HAP-1 (cell line): Measurements from ENCODE around the gene BRAF.
A peak's percentile ranks its signal among the peaks of the same experiment; 100 is the strongest.

Source experiments
- DNase-seq, 2 experiments: peaks; one replicate each; pipeline ENCODE4 v3.0.0-alpha.2; 2016 to 2020; ENCODE audit warnings: low spot score in 2 of 2
- H3K27me3 ChIP-seq: fragments of 250-450 bp; sonication (Bioruptor Pico); 2 replicates; pipeline ENCODE4 v1.5.1; 2020; ENCODE audit warnings: low read depth, mild to moderate bottlenecking, moderate library complexity
- H3K36me3 ChIP-seq: fragments of 250-450 bp; sonication (Bioruptor Pico); replicated peaks from 2 replicates; pipeline ENCODE4 v1.5.1; 2020; ENCODE audit warnings: mild to moderate bottlenecking
- H3K4me1 ChIP-seq: fragments of 250-450 bp; sonication (Bioruptor Pico); 2 replicates; pipeline ENCODE4 v1.5.1; 2020; ENCODE audit warnings: mild to moderate bottlenecking
- H3K4me3 ChIP-seq: fragments of 250-450 bp; sonication (Bioruptor Pico); 2 replicates; pipeline ENCODE4 v1.5.1; 2020; ENCODE audit warnings: mild to moderate bottlenecking, moderate library complexity
- H3K9me3 ChIP-seq: fragments of 250-450 bp; sonication (Bioruptor Pico); 2 replicates; pipeline ENCODE4 v1.5.1; 2020; ENCODE audit warnings: mild to moderate bottlenecking, moderate library complexity
- in situ Hi-C: fragments of 300-500 bp; cut with MboI; formaldehyde crosslinking; loops from 3 replicates; pipeline ENCODE4 v1.14.3; 2020; ENCODE audit warnings: low sequenced_read_pairs, inconsistent platforms, mixed read lengths

The BRAF gene

GRCh38 chr7:140881507-140882228 lies 43.1 kb downstream of the BRAF start:
- Histone ChIP-seq H3K9me3 (no peaks in the 10 kb centered on the region), H3K36me3 (no peaks in the 10 kb centered on the region), H3K27me3 (no peaks in the 10 kb centered on the region), H3K4me1 (peaks cover 12% of the 10 kb centered on the region), H3K4me3 (no peak overlapping the region)
- in situ Hi-C loops = no loop called here
- DNase-seq = no peak

- H3K27me3 ChIP-seq = no peaks in the 10 kb centered on the region
- H3K9me3 ChIP-seq = no peaks in the 10 kb centered on the region
- no peak for DNase-seq
- H3K36me3 ChIP-seq = no peaks in the 10 kb centered on the region
- H3K4me1 ChIP-seq = peaks cover 12% of the 10 kb centered on the region
- no peak overlapping the region for H3K4me3 ChIP-seq
- in situ Hi-C loops = no loop called here
Observed at GRCh38 chr7:140877249-140877524, 47.5 kb downstream of the BRAF start.

- Histone ChIP-seq H3K27me3 (no peaks in the 10 kb centered on the region), H3K4me1 (peaks cover 12% of the 10 kb centered on the region), H3K36me3 (no peaks in the 10 kb centered on the region), H3K4me3 (no peak overlapping the region), H3K9me3 (no peaks in the 10 kb centered on the region)
- in situ Hi-C loops = no loop called here
- peak in 1 of 2 experiments; percentile 42 for DNase-seq
Observed at GRCh38 chr7:140876519-140877248, 48.0 kb downstream of the BRAF start.

GRCh38 chr7:140873434-140873833 lies 51.3 kb downstream of the BRAF start:
- in situ Hi-C loops = no loop called here
- no peaks in the 10 kb centered on the region for H3K27me3 ChIP-seq
- no peaks in the 10 kb centered on the region for H3K9me3 ChIP-seq
- H3K36me3 ChIP-seq = no peaks in the 10 kb centered on the region
- no peak overlapping the region for H3K4me3 ChIP-seq
- DNase-seq = no peak
- H3K4me1 ChIP-seq = peaks cover 12% of the 10 kb centered on the region

GRCh38 chr7:140870003-140870402 lies 54.7 kb downstream of the BRAF start:
- Histone ChIP-seq H3K9me3 (no peaks in the 10 kb centered on the region), H3K4me3 (no peak overlapping the region), H3K27me3 (no peaks in the 10 kb centered on the region), H3K36me3 (no peaks in the 10 kb centered on the region), H3K4me1 (peaks cover 6% of the 10 kb centered on the region; the same call in 1 of the 2 replicates)
- no peak for DNase-seq
- in situ Hi-C loops = no loop called here

- no peak overlapping the region for H3K4me3 ChIP-seq
- in situ Hi-C loops = no loop called here
- H3K9me3 ChIP-seq = no peaks in the 10 kb centered on the region
- no peaks in the 10 kb centered on the region for H3K27me3 ChIP-seq
- H3K36me3 ChIP-seq = no peaks in the 10 kb centered on the region
- no peak for DNase-seq
- H3K4me1 ChIP-seq = peaks cover 6% of the 10 kb centered on the region; the same call in 1 of the 2 replicates
Observed at GRCh38 chr7:140869430-140869829, 55.3 kb downstream of the BRAF start.

GRCh38 chr7:140867467-140868462 lies 57.0 kb downstream of the BRAF start:
- no peak for DNase-seq
- Histone ChIP-seq H3K27me3 (no peaks in the 10 kb centered on the region), H3K36me3 (no peaks in the 10 kb centered on the region), H3K9me3 (no peaks in the 10 kb centered on the region), H3K4me1 (peaks cover 6% of the 10 kb centered on the region; the same call in 1 of the 2 replicates), H3K4me3 (no peak overlapping the region)
- in situ Hi-C loops = no loop called here

- H3K36me3 ChIP-seq = no peaks in the 10 kb centered on the region
- no peak overlapping the region for H3K4me3 ChIP-seq
- in situ Hi-C loops = no loop called here
- no peaks in the 10 kb centered on the region for H3K9me3 ChIP-seq
- no peaks in the 10 kb centered on the region for H3K27me3 ChIP-seq
- peaks cover 6% of the 10 kb centered on the region; the same call in 1 of the 2 replicates for H3K4me1 ChIP-seq
- DNase-seq = no peak
Observed at GRCh38 chr7:140866926-140867325, 57.8 kb downstream of the BRAF start.

GRCh38 chr7:140864732-140865131 lies 60.0 kb downstream of the BRAF start:
- in situ Hi-C loops = no loop called here
- H3K4me3 ChIP-seq = no peak overlapping the region
- H3K27me3 ChIP-seq = no peaks in the 10 kb centered on the region
- no peaks in the 10 kb centered on the region for H3K9me3 ChIP-seq
- H3K4me1 ChIP-seq = peaks cover 6% of the 10 kb centered on the region; the same call in 1 of the 2 replicates
- no peaks in the 10 kb centered on the region for H3K36me3 ChIP-seq
- no peak for DNase-seq

GRCh38 chr7:140863867-140864266 lies 60.9 kb downstream of the BRAF start:
- Histone ChIP-seq H3K27me3 (no peaks in the 10 kb centered on the region), H3K9me3 (no peaks in the 10 kb centered on the region), H3K4me3 (no peak overlapping the region), H3K36me3 (no peaks in the 10 kb centered on the region), H3K4me1 (peaks cover 6% of the 10 kb centered on the region; the same call in 1 of the 2 replicates)
- no peak for DNase-seq
- in situ Hi-C loops = no loop called here

- Histone ChIP-seq H3K27me3 (no peaks in the 10 kb centered on the region), H3K4me3 (no peak overlapping the region), H3K9me3 (no peaks in the 10 kb centered on the region), H3K36me3 (no peaks in the 10 kb centered on the region), H3K4me1 (peaks cover 6% of the 10 kb centered on the region; the same call in 1 of the 2 replicates)
- in situ Hi-C loops = no loop called here
- DNase-seq = no peak
Observed at GRCh38 chr7:140863184-140863583, 61.5 kb downstream of the BRAF start.

GRCh38 chr7:140857048-140857447 lies 67.7 kb downstream of the BRAF start:
- Histone ChIP-seq H3K27me3 (no peaks in the 10 kb centered on the region), H3K4me3 (no peak overlapping the region), H3K4me1 (no peaks in the 10 kb centered on the region), H3K9me3 (no peaks in the 10 kb centered on the region), H3K36me3 (no peaks in the 10 kb centered on the region)
- in situ Hi-C loops = no loop called here
- DNase-seq = no peak

GRCh38 chr7:140841166-140841715 lies 83.5 kb downstream of the BRAF start:
- Histone ChIP-seq H3K27me3 (no peaks in the 10 kb centered on the region), H3K4me3 (no peak overlapping the region), H3K4me1 (peaks cover 7% of the 10 kb centered on the region), H3K36me3 (0 out of 2 replicates have a peak, but pooled peaks cover 5% of the 10 kb centered on the region), H3K9me3 (no peaks in the 10 kb centered on the region)
- in situ Hi-C loops = no loop called here
- no peak for DNase-seq
